ENCODE results near the gene EPB42.
"Not testable (repeated sequence)": the region's sequence is repeated elsewhere in the genome, so short reads cannot be mapped to it uniquely, and the experiment has no call there.

- TF ChIP-seq CTCF (IDR thresholded peaks at IDR 0.05; ENCODE audit: low read depth, low read length); EZH2phosphoT487 (IDR thresholded peaks at IDR 0.05; ENCODE audit: low read depth): not testable (repeated sequence)
Measured at GRCh38 chr15:43198556-43198955, 22.3 kb downstream of the EPB42 start.

Data from OCI-LY3 (cell line).